Immature natural killer cell (primary cell): ENCODE measurements around the gene STIM1. TPM values are rescaled to one million over a fixed set of nuclear protein-coding genes. Genes with fewer than 3 reads are reported as not detected.
"Not testable (repeated sequence)": the region's sequence is repeated elsewhere in the genome, so short reads cannot be mapped to it uniquely, and the experiment has no call there.

Experiments
- DNase-seq, 3 donors: peaks; one replicate each; pipeline ENCODE4 v3.0.0; 2022; ENCODE audit warnings: mixed read lengths in 1 of 3
- H3K27ac Mint-ChIP-seq, 6 donors: one replicate each; pipeline ENCODE4 v1.8.0; 2020; ENCODE audit warnings: mixed read lengths in 6 of 6, mild to moderate bottlenecking in 5 of 6, inconsistent platforms in 4 of 6, moderate library complexity in 3 of 6
- H3K27me3 Mint-ChIP-seq, 3 donors: one replicate each; pipeline ENCODE4 v1.8.0; 2020 to 2021; ENCODE audit warnings: low read depth in 3 of 3, mild to moderate bottlenecking in 3 of 3, mixed read lengths in 3 of 3, moderate library complexity in 3 of 3, inconsistent platforms in 1 of 3
- H3K36me3 Mint-ChIP-seq, 3 donors: one replicate each; pipeline ENCODE4 v1.8.0; 2020; ENCODE audit warnings: mixed read lengths in 3 of 3, inconsistent platforms in 2 of 3, mild to moderate bottlenecking in 2 of 3
- H3K4me1 Mint-ChIP-seq, 2 donors: one replicate each; pipeline ENCODE4 v1.8.0; 2020; ENCODE audit warnings: inconsistent platforms in 2 of 2, mild to moderate bottlenecking in 2 of 2, mixed read lengths in 2 of 2, moderate library complexity in 1 of 2
- H3K4me3 Mint-ChIP-seq, 5 donors: one replicate each; pipeline ENCODE4 v1.8.0; 2020; ENCODE audit warnings: mild to moderate bottlenecking in 5 of 5, mixed read lengths in 5 of 5, inconsistent platforms in 3 of 5, moderate library complexity in 3 of 5
- H3K9me3 Mint-ChIP-seq, 6 donors: one replicate each; pipeline ENCODE4 v1.8.0; 2020; ENCODE audit warnings: mild to moderate bottlenecking in 6 of 6, mixed read lengths in 6 of 6, inconsistent platforms in 4 of 6, moderate library complexity in 3 of 6
- polyA plus RNA-seq, 3 donors: library from polyadenylated mRNA; unstranded; fragments of 300-500 nt; fragmentation: Illumina TruSeq; gene quantifications; one replicate each; pipeline ENCODE4 v1.2.3, GENCODE V29; 2021

STIM1 gene
- polyA plus RNA-seq, 3 donors from 2014 or later: 28.7 to 53.1 (median 45.5) TPM

GRCh38 chr11:3853545-3853842 is 2.0 kb upstream of the STIM1 start:
- Mint-ChIP-seq H3K4me3 (peak overlapping the region in 2 of 5 donors; percentile 88 to 91), H3K9me3 (no peaks in the 10 kb centered on the region), H3K27me3 (peaks cover 7 to 20% (median 16%) of the 10 kb centered on the region in 3 donors), H3K27ac (peak overlapping the region; percentile 97 to 100 (median 99)), H3K36me3 (no peaks in the 10 kb centered on the region), H3K4me1 (peaks cover 57 to 58% of the 10 kb centered on the region in 2 donors)
- no peak for DNase-seq

GRCh38 chr11:3853899-3854659 is 1.4 kb upstream of the STIM1 start:
- H3K4me1 Mint-ChIP-seq: peaks cover 60 to 61% of the 10 kb centered on the region in 2 donors
- peak overlapping the region; percentile 88 to 96 (median 91) for H3K4me3 Mint-ChIP-seq
- no peaks in the 10 kb centered on the region for H3K36me3 Mint-ChIP-seq
- H3K27ac Mint-ChIP-seq: peak overlapping the region; percentile 97 to 100 (median 99)
- H3K27me3 Mint-ChIP-seq: peaks cover 7 to 20% (median 14%) of the 10 kb centered on the region in 3 donors
- H3K9me3 Mint-ChIP-seq: no peaks in the 10 kb centered on the region
- DNase-seq: peak; percentile 66 to 71 (median 70)

- Mint-ChIP-seq H3K27ac (peak overlapping the region; percentile 97 to 100 (median 99)), H3K4me3 (peak overlapping the region; percentile 88 to 96 (median 91)), H3K27me3 (peaks cover 7 to 20% (median 13%) of the 10 kb centered on the region in 3 donors), H3K4me1 (peaks cover 61 to 62% of the 10 kb centered on the region in 2 donors), H3K9me3 (no peaks in the 10 kb centered on the region), H3K36me3 (no peaks in the 10 kb centered on the region)
- DNase-seq: no peak
Measured at GRCh38 chr11:3854660-3854976, 846 bp upstream of the STIM1 start.

- H3K36me3 Mint-ChIP-seq: no peaks in the 10 kb centered on the region
- H3K27ac Mint-ChIP-seq: peak overlapping the region; percentile 88 to 100 (median 96)
- peaks cover 7 to 20% (median 13%) of the 10 kb centered on the region in 3 donors for H3K27me3 Mint-ChIP-seq
- H3K4me1 Mint-ChIP-seq: peaks cover 75% of the 10 kb centered on the region in 2 donors
- no peaks in the 10 kb centered on the region for H3K9me3 Mint-ChIP-seq
- peak; percentile 70 to 71 (median 70) for DNase-seq
- H3K4me3 Mint-ChIP-seq: peak overlapping the region; percentile 93 to 98 (median 96)
Measured at GRCh38 chr11:3855808-3856491, 486 bp downstream of the STIM1 start.

DNA sequence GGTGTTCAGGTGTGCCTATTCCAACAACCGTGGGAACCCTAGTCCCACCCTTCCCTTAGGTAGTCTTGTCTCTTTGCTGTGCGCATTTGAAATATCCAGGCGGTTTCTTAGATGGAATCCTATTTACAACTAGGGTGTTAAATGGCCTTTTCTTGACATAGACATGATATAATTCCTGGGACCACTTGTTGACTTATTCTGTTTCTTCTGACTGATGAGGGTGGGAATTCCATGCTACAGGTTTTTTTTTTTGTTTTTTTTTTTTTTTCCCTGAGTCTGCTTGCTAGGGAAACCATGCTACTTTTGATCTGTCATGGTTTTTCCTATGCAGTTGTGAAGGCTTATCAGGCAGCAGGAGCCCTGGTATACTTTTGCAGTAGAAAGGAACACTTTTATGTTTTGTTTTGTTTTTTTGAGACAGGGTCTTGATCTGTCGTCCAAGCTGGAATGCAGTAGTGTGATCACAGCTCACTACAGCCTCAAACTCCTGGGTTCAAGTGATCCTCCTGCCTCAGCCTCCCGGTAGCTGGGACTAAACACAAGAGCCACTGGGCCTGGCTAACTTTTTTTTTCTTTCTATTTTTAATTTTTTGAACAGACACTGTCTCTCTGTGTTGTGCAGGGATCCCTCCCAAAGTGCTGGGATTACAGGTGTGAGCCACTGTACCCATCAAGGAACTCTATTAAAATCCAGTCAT is 1.5 kb downstream of the STIM1 start:
- Mint-ChIP-seq H3K4me1 (peaks cover 84 to 85% of the 10 kb centered on the region in 2 donors), H3K4me3 (peak overlapping the region; percentile 93 to 98 (median 96)), H3K36me3 (no peaks in the 10 kb centered on the region), H3K9me3 (no peaks in the 10 kb centered on the region), H3K27me3 (peaks cover 5 to 20% (median 13%) of the 10 kb centered on the region in 3 donors), H3K27ac (peak overlapping the region; percentile 81 to 100 (median 96))
- no peak for DNase-seq

GRCh38 chr11:3857628-3858027 is 2.2 kb downstream of the STIM1 start:
- DNase-seq: no peak
- Mint-ChIP-seq H3K36me3 (no peaks in the 10 kb centered on the region), H3K4me1 (peaks cover 86 to 88% of the 10 kb centered on the region in 2 donors), H3K27ac (peak overlapping the region; percentile 80 to 100 (median 85)), H3K4me3 (peak overlapping the region; percentile 93 to 98 (median 96)), H3K9me3 (no peaks in the 10 kb centered on the region), H3K27me3 (peaks cover 5 to 20% (median 13%) of the 10 kb centered on the region in 3 donors)

DNA sequence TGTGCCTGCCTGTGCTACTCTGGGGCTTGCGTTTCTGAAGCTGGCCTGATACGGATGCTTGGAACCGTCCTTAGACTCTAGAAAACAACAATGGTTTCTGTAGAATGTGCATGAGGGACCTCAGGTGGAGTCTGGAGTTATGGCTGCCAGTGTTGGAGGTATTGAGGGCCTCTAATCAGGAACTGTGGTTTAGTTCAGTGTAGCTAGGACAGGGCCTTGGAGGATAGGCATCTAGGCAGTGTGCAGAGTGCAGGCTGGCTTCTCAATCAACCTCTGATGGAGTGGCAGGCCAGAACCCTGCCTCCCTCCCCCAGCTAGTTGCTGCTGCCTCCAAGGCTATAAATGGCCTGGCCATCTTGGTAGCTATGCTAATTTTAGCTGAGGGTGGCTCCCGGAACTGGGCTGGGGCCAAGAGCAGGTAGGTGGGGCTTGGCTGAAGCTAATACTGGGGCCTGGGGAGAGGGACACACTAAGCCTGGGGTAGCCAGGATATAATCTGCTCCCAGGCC is 4.0 kb downstream of the STIM1 start:
- Mint-ChIP-seq H3K9me3 (no peaks in the 10 kb centered on the region), H3K36me3 (no peaks in the 10 kb centered on the region), H3K4me1 (peaks cover 84 to 85% of the 10 kb centered on the region in 2 donors), H3K27ac (peak overlapping the region; percentile 71 to 100 (median 78)), H3K27me3 (peaks cover 5 to 12% (median 6%) of the 10 kb centered on the region in 3 donors), H3K4me3 (peak overlapping the region; percentile 93 to 98 (median 96))
- no peak for DNase-seq

- Mint-ChIP-seq H3K4me1 (peaks cover 88 to 90% of the 10 kb centered on the region in 2 donors), H3K27ac (peak overlapping the region; percentile 41 to 89 (median 82)), H3K4me3 (peak overlapping the region; percentile 93 to 98 (median 96)), H3K27me3 (peaks cover 0 to 3% (median 3%) of the 10 kb centered on the region in 3 donors), H3K9me3 (no peaks in the 10 kb centered on the region), H3K36me3 (no peaks in the 10 kb centered on the region)
- no peak for DNase-seq
Measured at GRCh38 chr11:3860375-3860774, 4.9 kb downstream of the STIM1 start.

DNA sequence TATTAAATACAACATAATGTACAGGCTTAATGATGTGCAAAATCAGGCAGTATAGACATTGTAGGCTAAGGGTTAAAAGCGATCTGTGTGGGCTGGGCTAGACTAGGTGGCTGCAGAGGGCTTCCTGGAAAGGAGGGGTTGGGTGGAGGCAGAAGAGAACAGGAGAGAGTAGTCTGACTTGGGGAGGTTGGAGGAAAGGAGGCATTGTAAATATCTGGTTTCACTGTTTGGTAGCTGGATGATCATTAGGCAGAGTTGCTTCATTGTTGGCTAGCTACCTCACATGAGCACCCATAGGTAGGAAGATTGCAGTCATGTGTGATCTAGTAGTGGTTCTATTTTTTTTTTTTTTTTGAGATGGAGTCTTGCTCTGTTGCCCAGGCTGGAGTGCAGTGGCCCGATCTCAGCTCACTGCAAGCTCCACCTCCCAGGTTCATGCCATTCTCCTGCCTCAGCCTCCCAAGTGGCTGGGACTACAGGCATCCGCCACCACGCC is 5.5 kb downstream of the STIM1 start:
- Mint-ChIP-seq H3K4me1 (peaks cover 94 to 95% of the 10 kb centered on the region in 2 donors), H3K4me3 (peak overlapping the region; percentile 93 to 98 (median 96)), H3K27ac (peak overlapping the region; percentile 41 to 89 (median 82))
- not testable (repeated sequence) for H3K27me3 Mint-ChIP-seq, H3K36me3 Mint-ChIP-seq, H3K9me3 Mint-ChIP-seq
- DNase-seq: peak in 2 of 3 donors; percentile 21 to 33

DNA sequence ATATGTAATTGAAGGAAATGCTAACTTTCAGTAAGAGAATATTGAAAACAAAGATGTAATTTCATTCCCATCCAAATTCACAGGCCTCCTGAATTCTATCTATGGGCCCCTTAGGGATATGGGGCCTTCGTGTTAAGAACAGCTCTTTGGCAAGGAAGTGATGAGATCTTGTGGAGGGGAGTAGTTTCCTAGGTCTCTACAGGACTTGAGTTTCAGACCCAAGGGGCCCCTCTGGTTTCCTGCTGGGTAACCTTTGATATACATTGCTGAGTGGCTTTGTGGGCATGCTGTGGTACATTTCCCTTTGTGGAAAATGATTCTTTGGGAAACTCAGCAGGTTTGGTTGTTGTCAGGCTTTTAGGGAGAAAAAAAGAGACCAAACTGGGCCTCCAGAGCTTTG is 6.2 kb downstream of the STIM1 start:
- Mint-ChIP-seq H3K27ac (peak overlapping the region; percentile 41 to 89 (median 84)), H3K27me3 (peaks cover 0 to 3% (median 2%) of the 10 kb centered on the region in 3 donors), H3K4me1 (peaks cover 95 to 97% of the 10 kb centered on the region in 2 donors), H3K4me3 (peak overlapping the region; percentile 45 to 98 (median 93)), H3K9me3 (no peaks in the 10 kb centered on the region), H3K36me3 (no peaks in the 10 kb centered on the region)
- DNase-seq: no peak

- Mint-ChIP-seq H3K4me1 (peaks cover 93 to 94% of the 10 kb centered on the region in 2 donors), H3K9me3 (no peaks in the 10 kb centered on the region), H3K36me3 (no peaks in the 10 kb centered on the region), H3K27ac (peak overlapping the region; percentile 83 to 97 (median 92)), H3K27me3 (peaks cover 0 to 2% (median 0%) of the 10 kb centered on the region in 3 donors), H3K4me3 (peak overlapping the region; percentile 59 to 82 (median 72))
- DNase-seq: no peak
Measured at GRCh38 chr11:3865388-3866193, 10.1 kb downstream of the STIM1 start.

DNA sequence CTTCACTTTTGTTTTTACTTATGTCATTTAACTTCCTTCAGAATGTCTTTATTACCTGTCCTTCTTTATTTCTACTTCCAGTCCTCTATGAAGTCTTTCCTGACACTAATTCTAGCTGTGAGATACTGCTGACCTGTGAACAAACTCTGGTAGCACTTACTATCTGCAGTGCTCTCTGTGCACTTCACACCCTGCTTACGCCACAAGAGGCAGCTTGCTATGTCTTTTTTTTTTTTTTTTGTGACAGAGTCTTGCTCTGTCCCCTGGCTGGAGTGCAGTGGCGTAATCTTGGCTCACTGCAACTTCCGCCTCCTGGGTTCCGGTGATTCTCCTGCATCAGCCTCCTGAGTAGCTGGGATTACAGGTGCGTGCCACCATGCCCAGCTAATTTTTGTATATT is 10.7 kb downstream of the STIM1 start:
- no peaks in the 10 kb centered on the region for H3K36me3 Mint-ChIP-seq
- peaks cover 92% of the 10 kb centered on the region in 2 donors for H3K4me1 Mint-ChIP-seq
- H3K9me3 Mint-ChIP-seq: no peaks in the 10 kb centered on the region
- H3K4me3 Mint-ChIP-seq: peak overlapping the region; percentile 59 to 82 (median 72)
- H3K27ac Mint-ChIP-seq: peak overlapping the region; percentile 83 to 97 (median 92)
- peaks cover 0 to 2% (median 0%) of the 10 kb centered on the region in 3 donors for H3K27me3 Mint-ChIP-seq
- peak; percentile 57 to 66 (median 61) for DNase-seq

DNA sequence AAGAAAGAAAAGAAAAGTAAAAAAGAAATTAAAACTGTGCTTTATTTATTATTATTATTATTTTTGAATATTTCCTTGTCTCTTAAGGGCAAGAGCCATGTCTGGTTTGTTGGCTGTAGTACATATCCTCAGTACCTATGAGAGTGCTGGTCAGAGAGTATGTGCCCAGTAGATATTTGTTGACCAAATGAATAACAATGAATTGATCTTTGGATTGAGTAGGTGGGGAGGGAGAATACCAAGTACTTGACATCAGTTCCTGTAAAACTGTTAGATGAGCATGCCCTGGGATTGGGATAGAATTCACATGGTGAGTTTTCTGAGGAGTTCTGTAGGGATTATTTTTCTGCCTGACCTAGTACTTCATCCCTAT is 11.4 kb downstream of the STIM1 start:
- peak overlapping the region; percentile 7 to 78 (median 26) for H3K4me3 Mint-ChIP-seq
- H3K4me1 Mint-ChIP-seq: peaks cover 92% of the 10 kb centered on the region in 2 donors
- peaks cover 0 to 2% (median 0%) of the 10 kb centered on the region in 3 donors for H3K27me3 Mint-ChIP-seq
- H3K9me3 Mint-ChIP-seq: no peaks in the 10 kb centered on the region
- H3K36me3 Mint-ChIP-seq: no peaks in the 10 kb centered on the region
- no peak for DNase-seq
- H3K27ac Mint-ChIP-seq: peak overlapping the region; percentile 88 to 97 (median 93)
